ENCODE data around the gene CDC42BPA. TPM values are rescaled to one million over a fixed set of nuclear protein-coding genes. Genes with fewer than 3 reads are reported as not detected.
A peak's percentile ranks its signal among the peaks of the same experiment; 100 is the strongest.

The CDC42BPA gene
- total and polyA plus RNA-seq, 9 of the 15 experiments (the other 6 are each of a cell fraction or from before 2014, with no cell fraction given), result 8.0 to 77.5 (median 52.1) TPM

GRCh38 chr1:227314014-227314848 is 4.1 kb downstream of the CDC42BPA start (continued):
- TF ChIP-seq ZBTB40 (IDR thresholded peaks at IDR 0.05), result no peak
- TF ChIP-seq ZBTB40 (CRISPR knock-in tag; IDR thresholded peaks at IDR 0.05), result no peak
- no peak for TF ChIP-seq ZBTB2 (IDR thresholded peaks at IDR 0.05)
- no peak for TF ChIP-seq DMBX1 (CRISPR knock-in tag; IDR thresholded peaks at IDR 0.05; ENCODE audit: borderline replicate concordance)
- TF ChIP-seq MAFG (tag; conservative IDR thresholded peaks at IDR 0.05), result peak; percentile 61
- TF ChIP-seq DACH1 (IDR thresholded peaks at IDR 0.05; ENCODE audit: partially characterized antibody), result peak; percentile 80
- peak; percentile 20; the same call in 1 of the 2 replicates for TF ChIP-seq EP300 (IDR thresholded peaks at IDR 0.05; ENCODE audit: low read length)
- TF ChIP-seq JUNB (CRISPR knock-in tag; conservative IDR thresholded peaks at IDR 0.05), result no peak
- no peak for TF ChIP-seq HMGN3 (IDR thresholded peaks at IDR 0.05; ENCODE audit: borderline replicate concordance, extremely low read depth, insufficient read length, low read depth, low read length)
- no peak for TF ChIP-seq ZKSCAN1 (IDR thresholded peaks at IDR 0.05; ENCODE audit: low read depth, low read length)
- TF ChIP-seq DPF2 (IDR thresholded peaks at IDR 0.05), result peak; percentile 41; the same call in 1 of the 2 replicates
- TF ChIP-seq TBL1XR1 (IDR thresholded peaks at IDR 0.05; ENCODE audit: low read length in 2 of 2), result peak in 1 of 2 experiments; percentile 9; a peak in 1 of 4 replicates
- peak; percentile 30; the same call in 1 of the 2 replicates for TF ChIP-seq EP400 (IDR thresholded peaks at IDR 0.05)
- TF ChIP-seq MEIS2 (IDR thresholded peaks at IDR 0.05; ENCODE audit: partially characterized antibody), result peak; percentile 92
- peak; percentile 95 for TF ChIP-seq ZNF316 (IDR thresholded peaks at IDR 0.05)
- TF ChIP-seq PKNOX1 (IDR thresholded peaks at IDR 0.05), result peak; percentile 81
- TF ChIP-seq MAFF (IDR thresholded peaks at IDR 0.05; ENCODE audit: low read length), result peak; percentile 70
- TF ChIP-seq MAFK (IDR thresholded peaks at IDR 0.05; ENCODE audit: low read length), result peak; percentile 43; the same call in 1 of the 2 replicates
